Ishikawa (cell line): Measurements from ENCODE around the gene WDR83.

Source experiments
- CREB1 ChIP-seq: IDR thresholded peaks from 2 replicates; pipeline ENCODE4 v1.6.1; 2012; ENCODE audit warnings: low read depth
- EGR1 ChIP-seq: IDR thresholded peaks from 2 replicates; pipeline ENCODE4 v1.6.1; 2012
- EP300 ChIP-seq: IDR thresholded peaks from 2 replicates; pipeline ENCODE4 v1.6.1; 2012; ENCODE audit warnings: borderline replicate concordance
- MAX ChIP-seq: IDR thresholded peaks from 2 replicates; pipeline ENCODE4 v1.6.1; 2012
- NFIC ChIP-seq: IDR thresholded peaks from 2 replicates; pipeline ENCODE4 v1.6.1; 2012
- RAD21 ChIP-seq: IDR thresholded peaks from 2 replicates; pipeline ENCODE4 v1.6.1; 2012; ENCODE audit warnings: low read depth
- REST ChIP-seq: IDR thresholded peaks from 2 replicates; pipeline ENCODE4 v1.6.1; 2012; ENCODE audit warnings: low read depth, mild to moderate bottlenecking
- TAF1 ChIP-seq: IDR thresholded peaks from 2 replicates; pipeline ENCODE4 v1.6.1; 2012; ENCODE audit warnings: low read depth, mild to moderate bottlenecking
- TCF12 ChIP-seq: IDR thresholded peaks from 2 replicates; pipeline ENCODE4 v1.6.1; 2012; ENCODE audit warnings: low read depth
- YY1 ChIP-seq: IDR thresholded peaks from 2 replicates; pipeline ENCODE4 v1.6.1; 2012; ENCODE audit warnings: low read depth
- ZBTB7A ChIP-seq: IDR thresholded peaks from 2 replicates; pipeline ENCODE4 v1.6.1; 2012; ENCODE audit warnings: low read depth

GRCh38 chr19:12676384-12676792 lies 9.8 kb downstream of the WDR83 start:
- TF ChIP-seq ZBTB7A (no peak), MAX (no peak), YY1 (no peak), REST (no peak), EGR1 (no peak), NFIC (no peak), TAF1 (no peak), EP300 (no peak), RAD21 (peak; percentile 44; the same call in 1 of the 2 replicates), TCF12 (no peak), CREB1 (no peak)
